CD4-positive, alpha-beta T cell treated with Interleukin-12 subunit alpha and Interleukin-12 subunit beta, for 1 hour (primary cell): ENCODE measurements around the gene ZNF763.
"Not testable (repeated sequence)": the region's sequence is repeated elsewhere in the genome, so short reads cannot be mapped to it uniquely, and the experiment has no call there.

Experiments
- DNase-seq: peaks from one replicate; pipeline ENCODE4 v3.0.0-alpha.2; 2020

The ZNF763 gene

GRCh38 chr19:11964858-11965645, at the start of gene ZNF763:
TSS of gene ZNF763 (plus strand) at chr19:11965040. CDS start at chr19:11965209, 169 bp downstream.
- DNase-seq: peak; percentile 91

GRCh38 chr19:11921852-11922495, 42.9 kb upstream of the ZNF763 start:
- DNase-seq: no peak

GRCh38 chr19:11924886-11925650, 39.8 kb upstream of the ZNF763 start, which contains the start of gene ZNF700:
TSS of gene ZNF700 (plus strand) at chr19:11925107. CDS start at chr19:11925211, 104 bp downstream.
- DNase-seq: peak; percentile 93

DNA sequence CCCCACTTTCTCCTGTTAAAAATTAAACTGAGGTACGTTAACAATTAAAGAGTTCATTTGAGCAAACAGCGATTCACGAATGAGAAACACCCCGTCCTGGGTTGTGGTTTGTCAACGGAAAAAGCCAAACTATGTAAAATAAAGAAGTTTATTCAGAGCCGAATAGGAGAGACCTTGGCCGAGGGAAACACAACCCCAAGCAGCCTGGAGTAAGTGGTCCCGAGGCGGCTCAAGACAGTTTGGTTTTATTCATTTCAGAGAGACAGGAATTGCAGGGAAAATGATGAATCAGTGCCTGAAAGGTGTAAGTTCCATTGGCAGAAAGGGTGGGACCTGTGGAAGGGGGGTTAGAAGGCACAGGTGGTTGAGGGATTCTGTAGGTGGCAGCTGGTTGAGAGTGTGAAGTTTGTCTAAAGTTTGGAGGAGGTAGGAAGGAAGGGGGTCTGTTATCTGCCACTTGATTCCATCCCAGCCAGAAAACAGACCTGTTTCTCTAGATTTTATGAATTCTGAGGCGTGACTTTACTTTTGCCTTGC, 39.1 kb upstream of the ZNF763 start:
- not testable (repeated sequence) for DNase-seq

DNA sequence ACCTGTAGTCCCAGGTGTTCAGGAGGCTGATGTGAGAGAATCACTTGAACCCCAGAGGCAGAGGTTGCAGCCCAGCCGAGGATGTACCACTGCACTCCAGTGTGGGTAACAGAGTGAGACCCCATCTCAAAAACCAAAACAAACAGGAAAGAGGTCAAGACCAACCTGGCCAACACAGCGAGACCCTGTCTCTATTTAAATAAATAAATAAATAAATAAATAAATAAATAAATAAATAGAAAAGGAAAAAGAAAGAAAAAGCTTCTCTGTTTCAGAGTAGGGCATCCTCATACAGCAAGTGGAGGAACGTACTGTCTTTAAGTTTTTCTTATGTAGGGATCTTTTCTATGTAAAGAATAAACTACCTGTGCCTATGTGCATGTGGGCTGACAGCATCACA, 37.6 kb upstream of the ZNF763 start:
- DNase-seq: no peak

DNA sequence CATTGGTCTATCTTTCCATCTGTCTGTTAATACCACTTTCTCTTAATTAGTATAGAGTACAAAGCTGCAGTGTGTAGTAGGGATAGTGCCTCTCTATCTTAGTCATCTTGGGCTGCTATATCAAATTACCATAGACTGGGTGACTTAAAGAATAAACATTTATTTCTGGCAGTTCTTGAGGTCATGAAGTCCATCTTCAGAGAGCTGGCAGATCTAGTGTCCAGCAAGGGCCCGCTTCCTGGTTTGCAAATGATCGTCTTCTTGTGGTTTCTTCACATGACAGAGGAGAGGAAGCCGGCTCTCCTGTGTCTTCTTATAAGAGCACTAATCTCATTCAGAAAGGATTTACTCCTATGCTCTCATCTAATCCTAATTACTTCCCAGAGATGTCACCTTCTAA, 33.8 kb upstream of the ZNF763 start:
- DNase-seq: no peak

DNA sequence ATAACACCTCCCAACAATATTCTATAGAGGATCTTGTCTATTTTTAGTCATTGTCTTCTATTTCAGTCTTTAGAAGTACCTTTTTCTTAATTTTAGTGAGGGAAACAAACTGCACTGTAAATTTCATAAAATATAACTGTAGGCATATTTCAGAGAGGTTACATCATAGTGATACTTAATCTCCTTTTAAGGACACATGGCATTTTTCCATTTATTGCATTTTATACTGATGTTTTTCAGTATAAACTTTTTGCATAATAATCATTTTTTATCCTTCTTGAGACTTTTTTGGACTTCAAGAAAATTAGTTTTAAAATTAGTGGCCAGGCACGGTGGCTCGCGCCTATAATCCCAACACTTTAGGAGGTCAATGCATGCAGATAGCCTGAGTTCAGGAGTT, 33.3 kb upstream of the ZNF763 start:
- DNase-seq: no peak

- DNase-seq: not testable (repeated sequence)
Observed at GRCh38 chr19:11935829-11936228, 29.0 kb upstream of the ZNF763 start.

- DNase-seq: not testable (repeated sequence)
Observed at GRCh38 chr19:11938383-11938782, 26.5 kb upstream of the ZNF763 start.

- DNase-seq: not testable (repeated sequence)
Observed at GRCh38 chr19:11941361-11941887, 23.4 kb upstream of the ZNF763 start.

DNA sequence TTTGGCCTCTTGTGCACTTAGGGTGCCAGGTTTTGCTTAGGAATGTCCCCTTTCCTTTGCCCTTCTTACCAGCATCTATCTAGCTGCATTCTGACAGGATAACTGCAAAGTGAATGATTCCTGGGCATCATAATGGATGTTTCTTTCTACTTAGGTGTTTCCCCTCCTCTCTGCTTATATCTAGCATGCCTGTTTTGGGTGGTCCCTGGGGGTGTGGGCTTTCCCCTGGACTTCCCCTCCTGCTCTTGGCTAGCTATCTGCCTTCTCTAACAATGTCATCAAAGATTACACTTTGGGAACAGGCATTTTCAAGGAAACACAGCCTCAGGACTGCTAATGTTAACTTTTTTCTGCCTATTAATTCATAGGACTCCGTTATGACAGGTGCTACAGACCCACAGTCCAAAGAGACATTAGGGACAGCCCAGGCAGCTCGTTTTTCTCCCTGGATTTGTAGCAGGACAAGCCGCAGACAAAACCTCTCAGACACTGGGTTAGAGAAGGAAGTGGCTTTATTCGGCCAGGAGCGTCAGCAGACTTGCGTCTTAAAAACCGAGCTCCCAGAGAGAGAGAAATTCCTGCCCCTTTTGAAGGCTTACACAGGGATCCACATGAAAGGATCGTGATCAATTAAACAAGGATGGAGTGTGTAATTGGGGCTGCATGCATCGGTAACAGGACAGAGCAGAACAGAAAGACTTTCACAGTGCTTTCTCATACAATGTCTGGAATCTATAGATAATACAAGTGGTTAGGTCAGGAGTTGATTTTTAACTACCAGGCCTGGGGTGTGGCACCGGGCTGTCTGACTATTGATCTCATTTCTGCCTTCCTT, 22.6 kb upstream of the ZNF763 start:
- DNase-seq: no peak

GRCh38 chr19:11942843-11943108, 22.1 kb upstream of the ZNF763 start:
- DNase-seq: no peak

GRCh38 chr19:11944656-11945055, 20.2 kb upstream of the ZNF763 start:
- no peak for DNase-seq

DNA sequence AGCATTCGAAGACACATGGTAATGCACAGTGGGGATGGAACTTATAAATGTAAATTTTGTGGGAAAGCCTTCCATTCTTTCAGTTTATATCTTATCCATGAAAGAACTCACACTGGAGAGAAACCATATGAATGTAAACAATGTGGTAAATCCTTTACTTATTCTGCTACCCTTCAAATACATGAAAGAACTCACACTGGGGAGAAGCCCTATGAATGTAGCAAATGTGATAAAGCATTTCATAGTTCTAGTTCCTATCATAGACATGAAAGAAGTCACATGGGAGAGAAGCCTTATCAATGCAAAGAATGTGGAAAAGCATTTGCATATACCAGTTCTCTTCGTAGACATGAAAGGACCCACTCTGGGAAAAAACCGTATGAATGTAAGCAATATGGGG, 16.2 kb upstream of the ZNF763 start:
- DNase-seq: no peak

DNA sequence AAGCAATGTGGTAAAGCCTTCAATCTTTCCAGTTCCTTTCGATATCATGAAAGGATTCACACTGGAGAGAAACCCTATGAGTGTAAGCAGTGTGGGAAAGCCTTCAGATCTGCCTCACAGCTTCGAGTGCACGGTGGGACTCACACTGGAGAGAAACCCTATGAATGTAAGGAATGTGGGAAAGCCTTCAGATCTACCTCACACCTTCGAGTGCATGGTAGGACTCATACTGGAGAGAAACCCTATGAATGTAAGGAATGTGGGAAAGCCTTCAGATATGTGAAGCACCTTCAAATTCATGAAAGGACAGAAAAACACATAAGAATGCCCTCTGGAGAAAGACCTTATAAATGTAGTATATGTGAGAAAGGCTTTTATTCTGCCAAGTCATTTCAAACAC, 15.6 kb upstream of the ZNF763 start:
- no peak for DNase-seq

GRCh38 chr19:11949614-11950080, 15.2 kb upstream of the ZNF763 start:
- not testable (repeated sequence) for DNase-seq

- no peak for DNase-seq
Observed at GRCh38 chr19:11950312-11950711, 14.5 kb upstream of the ZNF763 start.

- peak; percentile 79 for DNase-seq
Observed at GRCh38 chr19:11963566-11964355, 1.1 kb upstream of the ZNF763 start.

DNA sequence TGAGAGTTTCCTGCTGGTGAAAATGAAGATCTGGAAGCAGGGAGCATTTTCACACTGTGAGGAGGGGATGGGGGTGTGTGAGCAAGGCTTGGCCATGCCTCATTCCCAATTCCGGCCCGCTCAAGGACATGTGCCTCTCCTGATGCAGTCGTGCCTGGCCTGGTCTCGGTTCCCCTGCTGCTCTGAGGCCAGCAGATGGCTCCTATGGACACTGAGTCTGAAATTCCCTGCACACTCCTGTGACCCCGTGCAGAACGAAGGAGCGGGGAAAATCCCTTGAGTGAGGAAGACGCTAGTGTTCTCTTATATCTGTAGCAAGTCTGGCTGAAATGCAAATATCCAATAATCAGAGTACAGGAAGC, 363 bp upstream of the ZNF763 start:
- no peak for DNase-seq

- DNase-seq: no peak
Observed at GRCh38 chr19:11970174-11970573, 5.3 kb downstream of the ZNF763 start.

DNA sequence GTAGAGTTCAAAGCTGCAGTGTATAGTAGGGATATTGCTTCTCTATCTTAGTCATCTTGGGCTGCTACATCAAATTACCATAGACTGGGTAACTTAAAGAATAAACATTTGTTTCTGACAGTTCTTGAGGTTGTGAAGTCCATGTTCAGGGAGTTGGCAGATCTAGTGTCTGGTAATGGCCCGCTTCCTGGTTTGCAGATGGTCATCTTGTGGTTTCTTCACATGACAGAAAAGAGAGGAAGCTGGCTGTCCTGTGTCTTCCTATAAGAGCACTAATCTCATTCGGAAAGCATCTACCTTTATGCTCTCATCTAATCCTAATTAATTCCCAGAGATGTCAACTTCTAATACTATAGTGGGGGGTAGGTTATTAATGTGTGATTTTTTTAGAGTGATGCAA, 6.2 kb downstream of the ZNF763 start:
- DNase-seq: no peak
